ENCODE data around the gene ASPSCR1. TPM values are rescaled to one million over a fixed set of nuclear protein-coding genes. Genes with fewer than 3 reads are reported as not detected.
A peak's percentile ranks its signal among the peaks of the same experiment; 100 is the strongest.

The ASPSCR1 gene
- total and polyA plus RNA-seq, 2 of the 13 experiments (the other 11 are each of a cell fraction or from before 2014, with no cell fraction given), result 274 to 314 TPM

- peak; percentile 5; the same call in 1 of the 2 replicates for TF ChIP-seq ZNF441 (CRISPR knock-in tag; IDR thresholded peaks at IDR 0.05; ENCODE audit: borderline replicate concordance)
- peak; percentile 54; the same call in 1 of the 2 replicates for TF ChIP-seq NFKBIZ (CRISPR knock-in tag; IDR thresholded peaks at IDR 0.05)
- peak; percentile 77 for TF ChIP-seq SOX13 (IDR thresholded peaks at IDR 0.05)
- TF ChIP-seq SOX13 (CRISPR knock-in tag; conservative IDR thresholded peaks at IDR 0.05 in 1 of 2, IDR thresholded peaks at IDR 0.05 in 1 of 2), result peak in 1 of 2 experiments; percentile 91; a peak in 2 of 4 replicates
- no peak for TF ChIP-seq ZNF547 (CRISPR knock-in tag; IDR thresholded peaks at IDR 0.05)
- TF ChIP-seq DRAP1 (CRISPR knock-in tag; IDR thresholded peaks at IDR 0.05), result peak; percentile 57; the same call in 1 of the 2 replicates
- TF ChIP-seq BRD4 (CRISPR knock-in tag; IDR thresholded peaks at IDR 0.05), result 0 out of 2 replicates have a peak, but pooled peaks have one; percentile 93
- TF ChIP-seq KMT2B (CRISPR knock-in tag; IDR thresholded peaks at IDR 0.05), result no peak; the same call in 1 of the 2 replicates
- peak; percentile 93 for TF ChIP-seq NCOA2 (CRISPR knock-in tag; IDR thresholded peaks at IDR 0.05)
- TF ChIP-seq ATF3 (CRISPR knock-in tag; IDR thresholded peaks at IDR 0.05), result no peak; the same call in 1 of the 2 replicates
- no peak for TF ChIP-seq PLRG1 (conservative IDR thresholded peaks at IDR 0.05)
- TF ChIP-seq E2F1 (CRISPR knock-in tag; IDR thresholded peaks at IDR 0.05), result peak; percentile 80
- TF ChIP-seq ETS1 (CRISPR knock-in tag; IDR thresholded peaks at IDR 0.05), result peak; percentile 61; the same call in 1 of the 2 replicates
- no peak for TF ChIP-seq SP140L (CRISPR knock-in tag; IDR thresholded peaks at IDR 0.05; ENCODE audit: borderline replicate concordance)
- TF ChIP-seq ZNF574 (CRISPR knock-in tag; IDR thresholded peaks at IDR 0.05), result peak; percentile 44
- TF ChIP-seq PATZ1 (CRISPR knock-in tag; IDR thresholded peaks at IDR 0.05), result peak; percentile 100
- peak; percentile 98 for TF ChIP-seq ZBTB7B (CRISPR knock-in tag; IDR thresholded peaks at IDR 0.05)
- no peak for TF ChIP-seq ZBTB3 (CRISPR knock-in tag; IDR thresholded peaks at IDR 0.05; ENCODE audit: borderline replicate concordance, low read depth)
- peak; percentile 60 for TF ChIP-seq POLR2G (IDR thresholded peaks at IDR 0.05; ENCODE audit: low read depth, low read length)
- TF ChIP-seq FOXC1 (CRISPR knock-in tag; IDR thresholded peaks at IDR 0.05; ENCODE audit: borderline replicate concordance), result no peak; the same call in 1 of the 2 replicates
Observed at GRCh38 chr17:81994593-81995462, 17.4 kb downstream of the ASPSCR1 start (continued).
